Astrocyte (in vitro differentiated cells and primary cell): ENCODE data around the gene FOXK2. TPM values are rescaled to one million over a fixed set of nuclear protein-coding genes. Genes with fewer than 3 reads are reported as not detected.

Source experiments
- DNase-seq: peaks from one replicate; pipeline ENCODE4 v3.0.0-alpha.2; 2010; ENCODE audit warnings: low read depth
- FAIRE-seq: peaks from 2 replicates; lab custom pipeline; 2011; peaks lifted over from hg19 to GRCh38; lab: Jason Lieb, UNC
- H2AFZ ChIP-seq: 2 replicates; pipeline ENCODE4 v1.6.0; 2012; ENCODE audit warnings: low read depth, low read length, inconsistent platforms
- H3K27ac ChIP-seq: 2 replicates; pipeline ENCODE4 v1.5.1; 2011; ENCODE audit warnings: low read depth, low read length, inconsistent platforms
- H3K27me3 ChIP-seq: 2 replicates; pipeline ENCODE4 v1.6.0; 2011; ENCODE audit warnings: low read length, inconsistent platforms; ENCODE audit not compliant: insufficient read depth
- H3K36me3 ChIP-seq: 2 replicates; pipeline ENCODE4 v1.5.1; 2011; ENCODE audit warnings: low read length, inconsistent platforms; ENCODE audit not compliant: insufficient read depth
- H3K4me1 ChIP-seq: 2 replicates; pipeline ENCODE4 v1.5.1; 2011; ENCODE audit warnings: low read length, inconsistent platforms; ENCODE audit not compliant: insufficient read depth
- H3K4me2 ChIP-seq: 2 replicates; pipeline ENCODE4 v1.6.0; 2012; ENCODE audit warnings: low read length, inconsistent platforms
- H3K4me3 ChIP-seq: 2 replicates; pipeline ENCODE4 v1.5.1; 2011; ENCODE audit warnings: low read depth, mild to moderate bottlenecking, low read length, inconsistent platforms; ENCODE audit not compliant: insufficient read depth
- H3K79me2 ChIP-seq: 2 replicates; pipeline ENCODE4 v1.6.0; 2012; ENCODE audit warnings: mild to moderate bottlenecking, low read length, inconsistent platforms; ENCODE audit not compliant: insufficient read depth
- H3K9ac ChIP-seq: 2 replicates; pipeline ENCODE4 v1.6.0; 2012; ENCODE audit warnings: mild to moderate bottlenecking, low read length, inconsistent platforms
- H3K9me3 ChIP-seq: 2 replicates; pipeline ENCODE4 v1.5.1; 2012; ENCODE audit warnings: low read depth, mild to moderate bottlenecking, low read length, inconsistent platforms; ENCODE audit not compliant: insufficient read depth
- H4K20me1 ChIP-seq: 2 replicates; pipeline ENCODE4 v1.6.0; 2012; ENCODE audit warnings: low read length, inconsistent platforms; ENCODE audit not compliant: insufficient read depth
- H3K27ac Mint-ChIP-seq: one replicate; pipeline ENCODE4 v1.8.0; 2021; ENCODE audit warnings: mild to moderate bottlenecking, mixed read lengths; ENCODE audit not compliant: unreplicated experiment
- H3K27me3 Mint-ChIP-seq: one replicate; pipeline ENCODE4 v1.8.0; 2021; ENCODE audit warnings: low read depth, mixed read lengths; ENCODE audit not compliant: unreplicated experiment
- H3K36me3 Mint-ChIP-seq: one replicate; pipeline ENCODE4 v1.8.0; 2021; ENCODE audit warnings: low read depth, mixed read lengths; ENCODE audit not compliant: unreplicated experiment
- H3K4me1 Mint-ChIP-seq: one replicate; pipeline ENCODE4 v1.8.0; 2021; ENCODE audit warnings: low read depth, mixed read lengths; ENCODE audit not compliant: unreplicated experiment
- H3K4me3 Mint-ChIP-seq: one replicate; pipeline ENCODE4 v1.8.0; 2021; ENCODE audit warnings: mild to moderate bottlenecking, moderate library complexity, mixed read lengths; ENCODE audit not compliant: unreplicated experiment
- H3K9me3 Mint-ChIP-seq: one replicate; pipeline ENCODE4 v1.8.0; 2021; ENCODE audit warnings: mild to moderate bottlenecking, mixed read lengths; ENCODE audit not compliant: unreplicated experiment
- EZH2 ChIP-seq: IDR thresholded peaks from 2 replicates; pipeline ENCODE4 v1.6.1; 2012; ENCODE audit warnings: mild to moderate bottlenecking, low read length, inconsistent platforms; ENCODE audit not compliant: insufficient read depth
- total RNA-seq: library from RNA; stranded (reverse); gene quantifications from 2 replicates; pipeline ENCODE4 v1.2.1, GENCODE V29; 2021
- TF ChIP-seq, protein P1 (sequence below): IDR thresholded peaks from 2 replicates; pipeline ENCODE4 v1.5.1; 2011; ENCODE audit warnings: low read depth, mild to moderate bottlenecking, inconsistent platforms, low read length, moderate library complexity; ENCODE audit not compliant: insufficient read depth

FOXK2 gene
- total RNA-seq, 1 donor from 2014 or later, result 68.0 TPM

DNA sequence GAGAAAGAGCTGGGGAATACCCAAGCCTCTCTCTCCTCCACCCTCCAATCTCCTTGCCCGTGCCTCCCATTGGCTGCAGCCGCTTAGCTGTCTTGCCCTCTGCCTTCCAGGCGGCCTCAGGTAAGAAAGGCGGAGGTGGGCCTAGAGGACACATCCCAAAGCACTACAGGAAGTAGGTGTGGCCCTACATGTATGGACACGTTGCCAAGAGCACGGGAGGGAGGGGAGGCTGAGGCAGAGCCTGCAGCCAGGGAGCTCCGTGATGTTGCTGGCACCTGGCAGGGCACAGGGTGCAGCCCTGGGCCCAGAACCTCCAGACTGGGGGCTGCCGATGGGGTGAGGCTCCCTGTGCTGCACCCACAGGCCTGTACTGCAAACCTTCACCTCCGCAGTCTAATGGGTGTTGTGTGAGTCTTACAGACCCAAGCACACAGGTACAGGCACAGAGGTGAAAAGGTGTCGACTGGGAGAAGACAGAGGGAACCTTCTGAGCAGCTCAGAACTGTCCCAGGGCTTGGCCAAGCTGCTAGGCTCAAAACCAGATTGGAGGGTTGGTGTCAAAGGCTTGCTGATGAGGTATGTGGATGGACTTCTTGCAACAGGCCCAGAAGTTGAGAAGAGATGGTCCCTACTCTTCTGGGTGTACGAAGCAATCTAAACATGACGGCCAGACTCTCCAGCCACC is 23.5 kb upstream of the FOXK2 start:
- Mint-ChIP-seq H3K4me3 (peak overlapping the region; percentile 60), H3K4me1 (peaks cover 3% of the 10 kb centered on the region), H3K36me3 (peaks cover 1% of the 10 kb centered on the region), H3K27me3 (peaks cover 2% of the 10 kb centered on the region), H3K9me3 (no peaks in the 10 kb centered on the region), H3K27ac (no peak overlapping the region)
- Histone ChIP-seq H3K4me1 (peaks cover 16% of the 10 kb centered on the region), H3K79me2 (no peaks in the 10 kb centered on the region), H4K20me1 (peaks cover 3% of the 10 kb centered on the region), H3K9ac (no peak overlapping the region), H3K27me3 (no peaks in the 10 kb centered on the region), H2AFZ (no peak overlapping the region), H3K9me3 (no peaks in the 10 kb centered on the region), H3K27ac (no peak overlapping the region), H3K4me2 (no peak overlapping the region), H3K4me3 (no peak overlapping the region), H3K36me3 (no peaks in the 10 kb centered on the region)
- TF ChIP-seq, protein P1, sequence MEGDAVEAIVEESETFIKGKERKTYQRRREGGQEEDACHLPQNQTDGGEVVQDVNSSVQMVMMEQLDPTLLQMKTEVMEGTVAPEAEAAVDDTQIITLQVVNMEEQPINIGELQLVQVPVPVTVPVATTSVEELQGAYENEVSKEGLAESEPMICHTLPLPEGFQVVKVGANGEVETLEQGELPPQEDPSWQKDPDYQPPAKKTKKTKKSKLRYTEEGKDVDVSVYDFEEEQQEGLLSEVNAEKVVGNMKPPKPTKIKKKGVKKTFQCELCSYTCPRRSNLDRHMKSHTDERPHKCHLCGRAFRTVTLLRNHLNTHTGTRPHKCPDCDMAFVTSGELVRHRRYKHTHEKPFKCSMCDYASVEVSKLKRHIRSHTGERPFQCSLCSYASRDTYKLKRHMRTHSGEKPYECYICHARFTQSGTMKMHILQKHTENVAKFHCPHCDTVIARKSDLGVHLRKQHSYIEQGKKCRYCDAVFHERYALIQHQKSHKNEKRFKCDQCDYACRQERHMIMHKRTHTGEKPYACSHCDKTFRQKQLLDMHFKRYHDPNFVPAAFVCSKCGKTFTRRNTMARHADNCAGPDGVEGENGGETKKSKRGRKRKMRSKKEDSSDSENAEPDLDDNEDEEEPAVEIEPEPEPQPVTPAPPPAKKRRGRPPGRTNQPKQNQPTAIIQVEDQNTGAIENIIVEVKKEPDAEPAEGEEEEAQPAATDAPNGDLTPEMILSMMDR, result no peak
- TF ChIP-seq EZH2, result no peak
- DNase-seq (no peak), FAIRE-seq (no peak)

DNA sequence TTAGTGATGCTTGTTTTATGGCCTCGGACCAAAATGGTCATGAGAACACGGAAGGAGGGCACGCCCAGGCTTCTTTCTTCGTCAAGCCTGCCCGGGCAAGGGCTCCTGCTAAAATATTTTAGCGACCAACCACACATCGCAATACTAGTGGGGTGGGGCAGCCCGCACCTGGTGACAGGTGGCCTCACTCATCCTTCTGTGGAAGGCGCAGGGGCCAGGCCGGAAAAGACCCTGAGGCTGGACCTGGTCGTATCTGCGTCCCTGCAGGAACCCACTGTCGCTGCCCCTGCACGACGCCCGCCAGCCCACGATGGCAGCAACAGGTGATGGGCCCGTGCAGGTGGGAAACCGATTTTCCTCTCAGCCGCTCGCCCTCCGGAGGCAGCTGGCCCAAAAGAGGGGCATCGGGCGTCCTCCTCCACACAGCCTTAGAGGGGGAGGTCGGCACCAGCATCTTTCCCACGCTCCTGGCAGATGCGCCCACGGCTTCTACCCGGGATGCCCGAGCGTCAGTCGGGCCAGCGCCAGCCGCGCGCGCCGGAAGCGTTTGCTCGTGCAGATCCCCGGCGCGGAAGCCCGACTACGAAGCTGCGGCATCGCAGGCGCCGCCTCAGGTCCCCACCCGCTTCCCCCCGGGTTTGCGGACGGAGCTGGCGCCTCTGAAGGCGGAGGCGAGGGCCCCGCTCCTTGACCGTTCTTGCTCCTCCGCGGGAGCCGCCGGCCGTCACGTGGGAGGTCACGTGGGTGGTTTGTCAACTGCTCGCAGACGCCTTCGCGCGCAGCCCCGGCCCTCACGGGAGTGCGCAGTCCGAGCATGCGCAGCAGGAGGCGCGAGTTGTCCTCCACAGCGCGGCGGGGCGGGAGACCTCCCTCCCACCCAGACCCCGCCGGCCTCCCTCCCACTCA is 22.8 kb upstream of the FOXK2 start:
- Histone ChIP-seq H3K4me2 (peak overlapping the region; percentile 92), H3K4me3 (peak overlapping the region; percentile 68), H3K27me3 (no peaks in the 10 kb centered on the region), H3K4me1 (peaks cover 16% of the 10 kb centered on the region), H4K20me1 (peaks cover 3% of the 10 kb centered on the region), H3K27ac (no peak overlapping the region), H3K79me2 (no peaks in the 10 kb centered on the region), H3K9me3 (no peaks in the 10 kb centered on the region), H3K36me3 (no peaks in the 10 kb centered on the region), H3K9ac (peak overlapping the region; percentile 74), H2AFZ (peak overlapping the region; percentile 91)
- FAIRE-seq (no peak), DNase-seq (peak; percentile 78)
- peaks cover 1% of the 10 kb centered on the region for H3K36me3 Mint-ChIP-seq
- peak overlapping the region; percentile 60 for H3K4me3 Mint-ChIP-seq
- H3K27ac Mint-ChIP-seq, result no peak overlapping the region
- peaks cover 3% of the 10 kb centered on the region for H3K4me1 Mint-ChIP-seq
- H3K9me3 Mint-ChIP-seq, result no peaks in the 10 kb centered on the region
- peaks cover 2% of the 10 kb centered on the region for H3K27me3 Mint-ChIP-seq
- no peak for TF ChIP-seq EZH2
- TF ChIP-seq, protein P1, result no peak
